H1 (cell line): Measurements from ENCODE around the gene EN2. TPM values are rescaled to one million over a fixed set of nuclear protein-coding genes. Genes with fewer than 3 reads are reported as not detected.
A peak's percentile ranks its signal among the peaks of the same experiment; 100 is the strongest.

ENCODE experiments used
- CTCF ChIA-PET: fragments of 300-600 bp; sonication (Branson Sonifier 250); formaldehyde crosslinking; loops from one replicate; lab custom pipeline; 2021; ENCODE audit not compliant: partially characterized antibody; lab: Charles Lee
- POLR2A ChIA-PET: fragments of 300-600 bp; sonication (Branson Sonifier 250); formaldehyde crosslinking; loops from one replicate; lab custom pipeline; 2021; ENCODE audit warnings: inconsistent platforms; ENCODE audit not compliant: partially characterized antibody; lab: Charles Lee
- DNase-seq, 2 experiments: peaks; one replicate each; pipeline versions ENCODE4 v3.0.0 to v3.0.0-alpha.2; 2010 to 2022; ENCODE audit warnings: low spot score in 2 of 2, low read depth in 1 of 2, mixed read lengths in 1 of 2
- FAIRE-seq: peaks from 2 replicates; lab custom pipeline; 2011; peaks lifted over from hg19 to GRCh38; lab: Jason Lieb, UNC
- H2AFZ ChIP-seq: 2 replicates; pipeline ENCODE4 v1.8.1; 2012; ENCODE audit warnings: low read length, inconsistent platforms
- H2AK5ac ChIP-seq: 2 replicates; pipeline ENCODE4 v1.6.1; 2013; ENCODE audit warnings: low read depth, low read length
- H2BK120ac ChIP-seq: replicated peaks from 2 replicates; pipeline ENCODE3; 2013; ENCODE audit warnings: low read depth, low read length, inconsistent platforms
- H2BK12ac ChIP-seq: 2 replicates; pipeline ENCODE4 v1.6.1; 2013; ENCODE audit warnings: low read depth, low read length
- H2BK15ac ChIP-seq: 2 replicates; pipeline ENCODE4 v1.6.1; 2013; ENCODE audit warnings: low read length
- H2BK20ac ChIP-seq: 2 replicates; pipeline ENCODE4 v1.6.1; 2013; ENCODE audit warnings: low read length
- H2BK5ac ChIP-seq: 2 replicates; pipeline ENCODE4 v1.6.1; 2013; ENCODE audit warnings: low read depth, low read length
- H3K14ac ChIP-seq: 2 replicates; pipeline ENCODE4 v1.6.1; 2013; ENCODE audit warnings: inconsistent platforms; ENCODE audit not compliant: insufficient read length
- H3K18ac ChIP-seq: 2 replicates; pipeline ENCODE4 v1.6.1; 2013; ENCODE audit warnings: low read length; ENCODE audit errors: extremely low read depth
- H3K23ac ChIP-seq: 2 replicates; pipeline ENCODE4 v1.6.1; 2013; ENCODE audit warnings: inconsistent platforms; ENCODE audit not compliant: insufficient read length
- H3K23me2 ChIP-seq: 2 replicates; pipeline ENCODE4 v1.6.1; 2013; ENCODE audit warnings: low read depth, low read length
- H3K27ac ChIP-seq: 2 replicates; pipeline ENCODE4 v1.6.1; 2011; ENCODE audit warnings: low read depth, low read length, inconsistent platforms
- H3K27me3 ChIP-seq, 4 experiments: replicated peaks in 1 of 4; 1 replicate in 1 of 4; 2 replicates in 3 of 4; pipeline versions ENCODE4 v1.6.1 to v1.8.1; 2011 to 2013; ENCODE audit warnings: low read length in 3 of 4, mild to moderate bottlenecking in 3 of 4, inconsistent platforms in 2 of 4, mixed read lengths in 2 of 4, moderate library complexity in 1 of 4; ENCODE audit not compliant: control insufficient read depth in 3 of 4, insufficient read depth in 3 of 4; ENCODE audit errors: extremely low read depth in 1 of 4
- H3K36me3 ChIP-seq, 4 experiments: 2 replicates each; pipeline versions ENCODE4 v1.6.1 to v1.8.1; 2011 to 2013; ENCODE audit warnings: mild to moderate bottlenecking in 4 of 4, low read length in 3 of 4, moderate library complexity in 2 of 4, control low read depth in 1 of 4, inconsistent platforms in 1 of 4; ENCODE audit not compliant: insufficient read depth in 4 of 4, control insufficient read depth in 2 of 4
- H3K4ac ChIP-seq: replicated peaks from 2 replicates; pipeline ENCODE3; 2013; ENCODE audit warnings: low read length, low read depth, mixed read lengths, inconsistent platforms; ENCODE audit not compliant: insufficient read length
- H3K4me1 ChIP-seq, 4 experiments: replicated peaks in 1 of 4; 1 replicate in 1 of 4; 2 replicates in 3 of 4; pipeline versions ENCODE4 v1.6.1 to v1.8.1; 2011 to 2013; ENCODE audit warnings: low read length in 3 of 4, inconsistent platforms in 2 of 4, mixed read lengths in 1 of 4; ENCODE audit not compliant: insufficient read depth in 4 of 4, control insufficient read depth in 3 of 4
- H3K4me2 ChIP-seq, 2 experiments: 2 replicates each; pipeline versions ENCODE4 v1.6.1 to v1.8.1; 2011 to 2013; ENCODE audit warnings: low read depth in 2 of 2, low read length in 2 of 2, control low read depth in 1 of 2, inconsistent platforms in 1 of 2, mild to moderate bottlenecking in 1 of 2; ENCODE audit not compliant: insufficient read depth in 1 of 2
- H3K4me3 ChIP-seq, 4 experiments: fragments of 200-600, 300-600 bp in 1 of 4; sonication (generic), shearing (Covaris generic), sonication (Bioruptor Twin) in 1 of 4; 2 replicates each; pipeline versions ENCODE4 v1.5.1 to v1.8.1; 2011 to 2016; ENCODE audit warnings: low read length in 4 of 4, low read depth in 3 of 4, control low read depth in 2 of 4, inconsistent platforms in 2 of 4, mild to moderate bottlenecking in 2 of 4, mixed read lengths in 1 of 4, moderate library complexity in 1 of 4; ENCODE audit not compliant: insufficient read depth in 2 of 4; ENCODE audit errors: extremely low read depth in 1 of 4
- H3K56ac ChIP-seq: replicated peaks from 2 replicates; pipeline ENCODE3; 2013; ENCODE audit warnings: low read depth, mild to moderate bottlenecking, mixed read lengths, low read length, inconsistent platforms; ENCODE audit not compliant: insufficient read length
- H3K79me1 ChIP-seq: 2 replicates; pipeline ENCODE4 v1.6.1; 2013; ENCODE audit warnings: low read depth, low read length, control low read depth
- H3K79me2 ChIP-seq, 2 experiments: 2 replicates each; pipeline versions ENCODE4 v1.6.1 to v1.8.1; 2012 to 2013; ENCODE audit warnings: low read length in 2 of 2, mild to moderate bottlenecking in 2 of 2, inconsistent platforms in 1 of 2; ENCODE audit not compliant: insufficient read depth in 2 of 2, control insufficient read depth in 1 of 2
- H3K9ac ChIP-seq, 4 experiments: replicated peaks in 1 of 4; 1 replicate in 1 of 4; 2 replicates in 3 of 4; pipeline versions ENCODE4 v1.6.1 to v1.8.1; 2011 to 2013; ENCODE audit warnings: low read depth in 3 of 4, low read length in 3 of 4, control low read depth in 2 of 4, mild to moderate bottlenecking in 2 of 4, moderate library complexity in 2 of 4, inconsistent platforms in 1 of 4; ENCODE audit errors: extremely low read depth in 1 of 4
- H3K9me3 ChIP-seq, 2 experiments: 2 replicates each; pipeline versions ENCODE4 v1.6.1 to v1.8.1; 2012 to 2013; ENCODE audit warnings: mild to moderate bottlenecking in 2 of 2, moderate library complexity in 2 of 2, control low read depth in 1 of 2, inconsistent platforms in 1 of 2, low read depth in 1 of 2, low read length in 1 of 2, mixed read lengths in 1 of 2; ENCODE audit not compliant: insufficient read depth in 2 of 2
- H4K20me1 ChIP-seq, 2 experiments: replicated peaks in 1 of 2; 2 replicates each; pipeline versions ENCODE3 to v1.8.1; 2011 to 2013; ENCODE audit warnings: inconsistent platforms in 2 of 2, low read length in 2 of 2, mild to moderate bottlenecking in 1 of 2; ENCODE audit not compliant: insufficient read depth in 2 of 2, control insufficient read depth in 1 of 2
- H4K5ac ChIP-seq: 2 replicates; pipeline ENCODE4 v1.6.1; 2013; ENCODE audit warnings: low read length, low read depth, mixed read lengths, inconsistent platforms; ENCODE audit not compliant: insufficient read length
- H4K8ac ChIP-seq: 2 replicates; pipeline ENCODE4 v1.8.0; 2013; ENCODE audit warnings: mild to moderate bottlenecking, moderate library complexity, low read length, inconsistent platforms; ENCODE audit not compliant: insufficient read depth; ENCODE audit errors: extremely low read depth
- H4K91ac ChIP-seq: replicated peaks from 2 replicates; pipeline ENCODE3; 2013; ENCODE audit warnings: low read length, mixed read lengths, inconsistent platforms; ENCODE audit not compliant: insufficient read length
- WGBS, 2 experiments: shearing (Covaris generic) in 1 of 2; methylation state at CpG; one replicate each; pipeline versions ENCODE4 v1.1.6 to v1.1.7; 2013 to 2015; ENCODE audit warnings: low lambda C conversion rate in 2 of 2, mixed read lengths in 2 of 2, inconsistent platforms in 1 of 2, low coverage in 1 of 2, missing lambda C conversion rate in 1 of 2; ENCODE audit not compliant: insufficient replicate concordance in 2 of 2, insufficient coverage in 1 of 2, insufficient read length in 1 of 2; ENCODE audit errors: extremely low coverage in 1 of 2, missing lambda C conversion rate in 1 of 2; 5-methylcytosine and 5-hydroxymethylcytosine counted together
- polyA plus RNA-seq, 7 experiments: library from polyadenylated mRNA; depleted of rRNA in 3 of 7; stranded (reverse) in 5 of 7; unstranded in 2 of 7; fragments of >200 nt in 5 of 7; fragments of 200-250 nt in 2 of 7; gene quantifications; 1 replicate in 5 of 7; 2 replicates in 1 of 7; 4 replicates in 1 of 7; pipeline versions ENCODE4 v1.2.1 to v1.2.3, GENCODE V29; 2011 to 2013; ENCODE audit warnings: missing spikeins in 2 of 7, mixed read lengths in 2 of 7
- total RNA-seq: library from RNA; stranded (reverse); fragmentation: NEBNext Ultra II Directional; extraction: Animal tissue kit (Norgen Biotek cat#: 25700); gene quantifications from 2 replicates; pipeline ENCODE4 v1.2.1, GENCODE V29; 2021

Gene EN2
- total and polyA plus RNA-seq, 2 of the 8 experiments (the other 6 are each of a cell fraction or from before 2014, with no cell fraction given) = not detected

DNA sequence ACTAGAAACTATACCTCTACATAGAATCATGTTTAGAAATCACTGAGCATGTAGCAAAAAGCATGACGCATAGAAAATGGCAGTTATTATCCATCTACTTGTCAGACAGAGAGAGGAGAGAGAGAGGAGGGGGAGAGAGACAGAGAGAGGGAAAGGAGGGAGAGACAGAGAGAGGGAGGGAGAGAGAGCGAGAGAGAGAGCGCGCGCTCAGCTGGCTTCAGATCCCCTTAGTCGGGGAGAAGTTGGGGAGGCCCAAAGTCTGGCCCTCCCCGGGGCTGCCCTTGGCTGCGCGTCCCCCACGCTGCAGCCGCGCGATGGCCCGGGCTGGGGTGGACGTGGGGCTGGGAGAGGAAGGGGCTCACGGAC, 51.4 kb downstream of the EN2 start:
- Histone ChIP-seq H3K18ac (no peak overlapping the region), H2BK120ac (no peak overlapping the region), H3K23ac (no peak overlapping the region), H2BK20ac (no peak overlapping the region), H3K4me3 (peak overlapping the region; percentile 25 to 60 (median 31)), H4K20me1 (peaks cover 15 to 21% of the 10 kb centered on the region in 2 experiments), H3K79me2 (no peaks in the 10 kb centered on the region), H3K4me2 (peak overlapping the region; percentile 49 to 69), H4K8ac (no peak overlapping the region), H2BK5ac (no peak overlapping the region), H3K14ac (no peak overlapping the region), H3K27me3 (peaks cover 61 to 98% (median 82%) of the 10 kb centered on the region in 4 experiments), H2AFZ (no peak overlapping the region), H3K56ac (no peak overlapping the region), H2AK5ac (no peak overlapping the region), H4K5ac (no peak overlapping the region), H3K79me1 (no peaks in the 10 kb centered on the region), H2BK12ac (no peak overlapping the region), H4K91ac (no peak overlapping the region), H3K9me3 (no peaks in the 10 kb centered on the region), H3K36me3 (no peaks in the 10 kb centered on the region; a peak in 1 of 8 replicates), H3K27ac (no peak overlapping the region), H3K4ac (no peak overlapping the region), H3K4me1 (peaks cover 0 to 14% (median 2%) of the 10 kb centered on the region in 4 experiments; a peak in 5 of 7 replicates), H3K9ac (no peak overlapping the region), H3K23me2 (peaks cover 3% of the 10 kb centered on the region), H2BK15ac (no peak overlapping the region)
- ChIA-PET POLR2A (interaction anchor here (1.4 to 1.7 kb wide), 3 partner anchors 11 to 43 kb away, joined by 3 to 4 read pairs (median 3); no protein-coding TSS in a partner anchor), CTCF (interaction anchor here (1.1 to 1.9 kb wide), 7 partner anchors 11 to 104 kb away, joined by 3 to 6 read pairs (median 5); no protein-coding TSS in a partner anchor)
- 2% methylated on average over 15 of the region's 16 CpGs; no CpG with 5 or more reads in 1 of the 2 experiments for WGBS, 2 experiments
- no peak for FAIRE-seq
- no peak for DNase-seq
